Measurements from ENCODE around the gene COG3.

DNA sequence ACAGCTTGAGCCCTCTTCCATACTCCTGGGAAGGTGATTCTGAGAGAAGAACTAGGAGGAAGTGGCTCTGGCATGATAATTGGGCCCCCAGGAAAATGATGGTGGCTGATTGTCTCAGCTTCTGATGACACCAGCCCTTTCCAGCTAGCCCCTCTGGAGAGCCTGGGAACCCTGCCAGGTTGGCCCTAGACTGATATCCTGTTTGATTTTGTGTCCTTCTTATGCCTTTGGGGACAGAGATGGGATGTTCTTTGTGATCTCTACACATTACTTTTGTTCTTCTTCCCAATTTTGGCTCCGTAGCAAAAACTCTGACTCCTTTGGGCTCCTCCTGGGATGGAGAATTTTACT lies 111.1 kb downstream of the COG3 start:
- TF ChIP-seq CTCF (IDR thresholded peaks at IDR 0.05; ENCODE audit: low read length) (no peak), EZH2 (optimal IDR thresholded peaks at IDR 0.05; ENCODE audit: low read depth, low read length) (no peak)

All from MM.1S (cell line).